Thoracic aorta (tissue), 2 donors: ENCODE measurements around the gene CELSR2. TPM values are rescaled to one million over a fixed set of nuclear protein-coding genes. Genes with fewer than 3 reads are reported as not detected.

ENCODE experiments used
- ATAC-seq: fragments of 150-250 bp; one replicate; pipeline ENCODE4 v1.8.0; 2017; ENCODE audit warnings: low read depth; ENCODE audit not compliant: insufficient number of reproducible peaks, low FRiP score
- DNase-seq: peaks from one replicate; pipeline ENCODE4 v3.0.0-alpha.2; 2020; ENCODE audit warnings: low spot score
- H3K27ac ChIP-seq, 2 donors: fragments of 200-600 bp; sonication (generic); 1 replicate in 1 of 2; 2 replicates in 1 of 2; pipeline ENCODE4 v1.5.1; 2016; ENCODE audit warnings: mild to moderate bottlenecking in 2 of 2, moderate library complexity in 2 of 2
- H3K27me3 ChIP-seq: fragments of 200-600 bp; sonication (generic); replicated peaks from 2 replicates; pipeline ENCODE4 v1.6.0; 2016; ENCODE audit warnings: mild to moderate bottlenecking; ENCODE audit not compliant: insufficient read depth
- H3K36me3 ChIP-seq: fragments of 200-600 bp; sonication (generic); one replicate; pipeline ENCODE4 v1.5.1; 2016
- H3K4me1 ChIP-seq, 2 donors: fragments of 200-600 bp; sonication (generic); 1 replicate in 1 of 2; 2 replicates in 1 of 2; pipeline versions ENCODE4 v1.5.1 to v1.6.0; 2016; ENCODE audit warnings: low read depth in 2 of 2, mild to moderate bottlenecking in 1 of 2; ENCODE audit not compliant: control insufficient read depth in 1 of 2
- H3K4me3 ChIP-seq: fragments of 200-600 bp; sonication (generic); 2 replicates; pipeline ENCODE4 v1.5.1; 2016; ENCODE audit warnings: mild to moderate bottlenecking
- H3K9me3 ChIP-seq: fragments of 200-600 bp; sonication (generic); 2 replicates; pipeline ENCODE4 v1.5.1; 2016
- CTCF ChIP-seq: fragments of 200-600 bp; sonication (generic); IDR thresholded peaks from one replicate; pipeline ENCODE4 v1.5.1; 2019; ENCODE audit warnings: antibody characterized with exemption
- total RNA-seq, 2 donors: library from RNA; depleted of rRNA; stranded (reverse); fragments of >200 nt; gene quantifications; one replicate each; pipeline versions ENCODE4 v1.1.0 to v1.2.3, GENCODE V29; 2016

CELSR2 gene
- total RNA-seq, 2 donors from 2014 or later, result 4.0 to 10.0 TPM

GRCh38 chr1:109258481-109259466, 9.4 kb downstream of the CELSR2 start:
- no peak overlapping the region for H3K4me3 ChIP-seq
- no peak for TF ChIP-seq CTCF
- DNase-seq, result no peak
- ATAC-seq, result no peak
- peaks cover 5 to 10% of the 10 kb centered on the region in 2 donors for H3K4me1 ChIP-seq
- no peaks in the 10 kb centered on the region for H3K36me3 ChIP-seq
- no peaks in the 10 kb centered on the region for H3K27me3 ChIP-seq
- no peaks in the 10 kb centered on the region for H3K9me3 ChIP-seq
- no peak overlapping the region for H3K27ac ChIP-seq

- Histone ChIP-seq H3K9me3 (no peaks in the 10 kb centered on the region), H3K27me3 (no peaks in the 10 kb centered on the region), H3K27ac (no peak overlapping the region), H3K36me3 (no peaks in the 10 kb centered on the region), H3K4me3 (no peak overlapping the region), H3K4me1 (no peaks in the 10 kb centered on the region)
- DNase-seq (no peak), ATAC-seq (no peak)
- no peak for TF ChIP-seq CTCF
Observed at GRCh38 chr1:109259674-109260557, 10.6 kb downstream of the CELSR2 start.

GRCh38 chr1:109261006-109261405, 11.7 kb downstream of the CELSR2 start:
- no peak overlapping the region for H3K4me3 ChIP-seq

GRCh38 chr1:109261578-109261977, 12.2 kb downstream of the CELSR2 start:
- no peaks in the 10 kb centered on the region for H3K36me3 ChIP-seq
- ATAC-seq, result no peak
- H3K27ac ChIP-seq, result no peak overlapping the region
- no peak for DNase-seq
- H3K4me1 ChIP-seq, result no peaks in the 10 kb centered on the region
- TF ChIP-seq CTCF, result no peak
- H3K27me3 ChIP-seq, result no peaks in the 10 kb centered on the region
- no peaks in the 10 kb centered on the region for H3K9me3 ChIP-seq
- no peak overlapping the region for H3K4me3 ChIP-seq

More at GRCh38 chr1:109261006-109261405, 11.7 kb downstream of the CELSR2 start:
- Histone ChIP-seq H3K27me3 (no peaks in the 10 kb centered on the region), H3K9me3 (no peaks in the 10 kb centered on the region), H3K4me1 (no peaks in the 10 kb centered on the region), H3K27ac (no peak overlapping the region), H3K36me3 (no peaks in the 10 kb centered on the region)
- TF ChIP-seq CTCF, result no peak
- no peak for DNase-seq
- ATAC-seq, result no peak
